MM.1S (cell line): ENCODE measurements around the gene FGR.

Source experiments
- CTCF ChIP-seq: fragments of 300-600 bp; sonication (generic); IDR thresholded peaks from 2 replicates; pipeline ENCODE4 v1.5.1; 2016; ENCODE audit warnings: antibody characterized with exemption, low read length, mixed read lengths
- EZH2 ChIP-seq: fragments of 300-600 bp; sonication (generic); optimal IDR thresholded peaks from 2 replicates; pipeline ENCODE3; 2017; ENCODE audit warnings: low read depth, mild to moderate bottlenecking, antibody characterized with exemption, low read length, mixed read lengths

DNA sequence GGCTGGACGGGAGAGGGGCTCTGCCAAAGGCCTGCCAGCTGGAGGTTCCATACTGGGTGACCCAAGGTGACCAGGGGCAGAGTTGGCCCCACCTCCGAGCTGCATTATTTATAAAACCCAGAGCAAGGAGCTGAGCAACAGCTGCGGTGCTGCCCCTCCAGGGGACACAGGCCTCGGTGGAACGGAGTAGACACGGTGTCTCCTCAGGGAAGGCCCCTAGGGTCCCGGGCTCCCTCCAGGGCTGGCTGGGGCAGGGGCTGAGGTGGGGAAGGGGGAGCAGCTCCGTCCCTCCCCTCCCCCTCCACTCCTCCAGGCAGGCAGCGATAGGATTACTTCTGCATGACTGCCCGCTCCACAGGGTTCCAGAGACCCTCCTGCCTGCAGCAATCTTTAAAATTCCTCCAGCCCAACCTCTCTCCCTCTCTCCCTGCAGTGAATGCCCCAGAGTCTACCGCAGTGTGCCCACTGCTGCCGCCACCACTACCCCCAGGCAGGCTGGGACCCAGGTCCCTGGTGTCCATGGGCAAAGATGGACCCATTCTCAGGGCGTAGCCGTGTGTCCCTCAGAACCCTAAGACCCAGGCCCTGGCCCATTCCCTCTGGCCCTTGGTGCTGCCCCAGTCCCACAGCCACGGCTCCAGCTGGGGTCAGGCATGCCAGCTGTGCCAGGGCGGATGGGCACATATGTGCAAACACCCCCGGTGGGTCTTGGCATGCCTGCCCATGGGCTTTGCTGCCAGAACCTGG is 41.9 kb downstream of the FGR start:
- no peak for TF ChIP-seq CTCF
- TF ChIP-seq EZH2: no peak
